GM23338 (cell line): Measurements from ENCODE around the gene C3orf49. TPM values are rescaled to one million over a fixed set of nuclear protein-coding genes. Genes with fewer than 3 reads are reported as not detected.

ENCODE experiments used
- ATAC-seq: fragments of 200-7000 bp; cut with Tn5 transposase; 3 replicates; pipeline ENCODE4 v1.9.1; 2020
- DNase-seq: peaks from one replicate; pipeline ENCODE4 v3.0.0-alpha.2; 2015; ENCODE audit warnings: low spot score
- H2AFZ ChIP-seq: fragments of 200-600 bp; sonication (generic); 2 replicates; pipeline ENCODE4 v1.8.0; 2016; ENCODE audit warnings: antibody characterized with exemption, mild to moderate bottlenecking, moderate library complexity
- H3F3A ChIP-seq: fragments of 200-600 bp; sonication (generic); replicated peaks from 2 replicates; pipeline ENCODE4 v1.8.0; 2017; ENCODE audit warnings: antibody characterized with exemption, mixed run types, low read depth
- H3K27ac ChIP-seq: fragments of 200-600 bp; sonication (generic); 2 replicates; pipeline ENCODE4 v1.6.1; 2016; ENCODE audit warnings: low read depth
- H3K27me3 ChIP-seq: fragments of 200-600 bp; sonication (generic); 2 replicates; pipeline ENCODE4 v1.8.0; 2016; ENCODE audit warnings: mild to moderate bottlenecking, mixed run types, moderate library complexity; ENCODE audit not compliant: insufficient read depth
- H3K36me3 ChIP-seq: fragments of 200-600 bp; sonication (generic); 2 replicates; pipeline ENCODE4 v1.8.0; 2016; ENCODE audit warnings: mild to moderate bottlenecking; ENCODE audit not compliant: insufficient read depth
- H3K4me1 ChIP-seq: fragments of 200-600 bp; sonication (generic); 2 replicates; pipeline ENCODE4 v1.8.0; 2016; ENCODE audit warnings: mild to moderate bottlenecking, moderate library complexity; ENCODE audit not compliant: insufficient read depth
- H3K4me2 ChIP-seq: fragments of 200-600 bp; sonication (generic); 2 replicates; pipeline ENCODE4 v1.7.1; 2017; ENCODE audit warnings: mixed run types
- H3K4me3 ChIP-seq: fragments of 200-600 bp; sonication (generic); 2 replicates; pipeline ENCODE4 v1.6.1; 2016; ENCODE audit warnings: mixed run types
- H3K79me2 ChIP-seq: fragments of 200-600 bp; sonication (generic); replicated peaks from 2 replicates; pipeline ENCODE4 v1.8.0; 2017; ENCODE audit warnings: mild to moderate bottlenecking; ENCODE audit not compliant: insufficient read depth
- H3K9me2 ChIP-seq: fragments of 200-600 bp; sonication (generic); 2 replicates; pipeline ENCODE4 v1.8.0; 2017; ENCODE audit not compliant: insufficient read depth
- H4K20me1 ChIP-seq: fragments of 200-600 bp; sonication (generic); replicated peaks from 2 replicates; pipeline ENCODE4 v1.8.0; 2017; ENCODE audit warnings: mild to moderate bottlenecking; ENCODE audit not compliant: insufficient read depth
- H3K27ac Mint-ChIP-seq: 2 replicates; pipeline ENCODE4 v1.8.0; 2020; ENCODE audit warnings: inconsistent platforms, mild to moderate bottlenecking, moderate library complexity, mixed read lengths
- H3K27me3 Mint-ChIP-seq: 3 replicates; pipeline ENCODE4 v1.8.0; 2022; ENCODE audit warnings: low read depth, mild to moderate bottlenecking, moderate library complexity, mixed read lengths, inconsistent platforms; ENCODE audit not compliant: insufficient read depth, poor library complexity
- H3K36me3 Mint-ChIP-seq: 3 replicates; pipeline ENCODE4 v1.8.0; 2021; ENCODE audit warnings: low read depth, mild to moderate bottlenecking, inconsistent platforms, moderate library complexity, mixed read lengths
- H3K4me1 Mint-ChIP-seq: 3 replicates; pipeline ENCODE4 v1.8.0; 2020; ENCODE audit warnings: mild to moderate bottlenecking, inconsistent platforms, mixed read lengths
- H3K4me3 Mint-ChIP-seq: 3 replicates; pipeline ENCODE4 v1.8.0; 2021; ENCODE audit warnings: moderate library complexity, mild to moderate bottlenecking, inconsistent platforms, mixed read lengths
- H3K9me3 Mint-ChIP-seq: 3 replicates; pipeline ENCODE4 v1.8.0; 2020; ENCODE audit warnings: moderate library complexity, mild to moderate bottlenecking, inconsistent platforms, mixed read lengths
- CREB1 ChIP-seq: fragments of 250-450 bp; sonication (Bioruptor Pico); IDR thresholded peaks from 2 replicates; pipeline ENCODE4 v1.5.0; 2020; ENCODE audit warnings: low read depth, mild to moderate bottlenecking, moderate library complexity
- EZH2phosphoT487 ChIP-seq: fragments of 200-600 bp; sonication (generic); IDR thresholded peaks from one replicate; pipeline ENCODE4 v1.8.1; 2018; ENCODE audit warnings: antibody characterized with exemption; ENCODE audit not compliant: unreplicated experiment
- NANOG ChIP-seq: IDR thresholded peaks from 2 replicates; pipeline ENCODE4 v1.6.1; 2016; ENCODE audit warnings: antibody characterized with exemption, borderline replicate concordance
- ZNF114 ChIP-seq: fragments of 250-450 bp; sonication (Bioruptor Pico); IDR thresholded peaks from 2 replicates; pipeline ENCODE4 v1.5.0; 2020; ENCODE audit warnings: mild to moderate bottlenecking, moderate library complexity
- ZNF331 ChIP-seq: fragments of 250-450 bp; sonication (Bioruptor Pico); IDR thresholded peaks from 2 replicates; pipeline ENCODE4 v1.5.0; 2020; ENCODE audit warnings: low read depth, mild to moderate bottlenecking, moderate library complexity
- polyA plus RNA-seq: library from polyadenylated mRNA; unstranded; fragments of >200 nt; fragmentation: Nextera tagmentation; extraction: Ambion mirVana; gene quantifications from 2 replicates; pipeline ENCODE4 v1.2.1, GENCODE V29; 2016
- total RNA-seq: library from RNA; depleted of rRNA; stranded (reverse); fragments of >200 nt; shearing (Covaris generic); gene quantifications from 2 replicates; pipeline ENCODE4 v1.2.3, GENCODE V29; 2014
- TF ChIP-seq, protein P1 (sequence below), 2 experiments: fragments of 200-600 bp in 1 of 2; sonication (generic) in 1 of 2; conservative IDR thresholded peaks; 2 replicates each; pipeline versions ENCODE4 v1.5.1 to v1.6.1; 2016 to 2017; ENCODE audit warnings: antibody characterized with exemption in 2 of 2, low read depth in 2 of 2, mild to moderate bottlenecking in 2 of 2, moderate library complexity in 1 of 2

C3orf49 gene
- total and polyA plus RNA-seq, 2 experiments from 2014 or later, result 0.23 TPM; not detected in 1

DNA sequence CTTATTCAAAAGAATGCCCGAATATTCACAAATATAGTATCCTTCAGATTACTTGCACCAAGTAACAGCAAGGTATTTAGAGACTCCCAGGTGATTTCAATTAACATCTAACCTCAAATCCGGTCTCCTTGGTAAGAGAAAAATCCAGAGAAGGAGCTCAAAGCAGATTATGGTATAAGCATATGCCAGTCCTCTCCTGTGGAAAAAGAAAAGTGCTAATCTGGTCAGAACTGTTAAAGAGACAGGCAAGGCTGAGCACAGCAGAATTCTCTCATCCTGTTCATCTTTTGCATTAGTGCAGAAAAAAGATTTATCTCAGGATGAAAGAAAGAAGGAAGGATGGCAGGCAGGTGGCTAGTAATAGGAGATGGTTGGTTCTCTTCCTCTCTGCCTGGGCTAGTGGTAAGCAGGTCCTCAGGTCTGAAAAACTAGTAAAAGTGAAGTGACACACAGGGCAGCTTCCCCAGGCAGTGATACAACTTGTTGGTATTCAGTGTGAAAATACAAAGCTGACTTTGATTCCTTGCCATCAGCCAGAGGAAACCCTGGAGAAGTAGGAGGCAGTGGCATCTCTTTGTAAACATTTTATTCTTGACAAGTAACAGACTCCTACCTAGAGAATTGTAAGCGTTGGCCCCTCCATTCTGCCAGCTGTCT lies 58.8 kb downstream of the C3orf49 start:
- Mint-ChIP-seq H3K4me1 (peaks cover 26% of the 10 kb centered on the region), H3K27ac (no peak overlapping the region), H3K36me3 (no peaks in the 10 kb centered on the region), H3K9me3 (no peaks in the 10 kb centered on the region), H3K4me3 (no peak overlapping the region), H3K27me3 (no peaks in the 10 kb centered on the region)
- Histone ChIP-seq H3K4me2 (peak overlapping the region; percentile 44; the same call in 1 of the 2 replicates), H3K4me1 (peaks cover 15% of the 10 kb centered on the region), H3K79me2 (peaks cover 89% of the 10 kb centered on the region), H3K36me3 (no peaks in the 10 kb centered on the region), H4K20me1 (no peaks in the 10 kb centered on the region; the same call in 1 of the 2 replicates), H3K9me2 (no peaks in the 10 kb centered on the region), H3K4me3 (no peak overlapping the region), H2AFZ (no peak overlapping the region), H3F3A (no peaks in the 10 kb centered on the region), H3K27ac (peak overlapping the region; percentile 28; the same call in 1 of the 2 replicates), H3K27me3 (no peaks in the 10 kb centered on the region)
- DNase-seq (no peak), ATAC-seq (peak; percentile 19; the same call in 2 of the 3 replicates)
- no peak for TF ChIP-seq ZNF114 (CRISPR knock-in tag)
- no peak for TF ChIP-seq EZH2phosphoT487
- no peak for TF ChIP-seq ZNF331 (CRISPR knock-in tag)
- TF ChIP-seq NANOG, result no peak

DNA sequence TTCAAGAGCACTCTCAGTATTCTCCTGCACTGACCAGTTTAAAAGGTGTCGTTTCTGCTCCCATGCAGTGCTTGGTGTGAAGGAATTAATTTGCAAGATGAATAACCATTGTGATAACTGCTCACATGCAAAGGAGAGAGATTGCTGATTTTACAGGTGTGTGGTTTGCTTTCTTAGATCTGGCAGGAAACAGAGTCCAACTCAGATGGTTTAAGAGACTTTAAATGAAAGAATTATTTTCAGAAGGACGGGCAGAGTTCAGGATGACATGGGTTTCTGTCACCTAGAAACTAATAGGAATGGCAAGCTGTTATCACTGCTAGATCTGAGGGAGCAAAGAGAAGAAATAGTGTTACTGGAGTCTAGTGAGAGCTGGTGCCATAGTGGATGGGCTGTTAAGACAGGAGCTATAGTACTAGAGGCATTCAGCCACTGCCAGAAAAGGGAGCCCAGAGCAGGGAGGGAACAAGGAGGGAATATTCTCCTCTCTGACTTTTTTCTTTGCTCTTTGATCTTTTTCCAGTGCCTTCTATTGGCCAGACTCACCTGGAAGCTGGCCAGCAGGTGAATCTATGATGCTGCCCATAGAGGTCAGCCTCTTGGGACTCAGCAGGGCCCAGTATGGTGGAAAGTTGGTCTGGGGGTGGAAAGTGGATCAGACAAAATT lies 59.4 kb downstream of the C3orf49 start:
- Histone ChIP-seq H3K9me2 (no peaks in the 10 kb centered on the region), H3K36me3 (no peaks in the 10 kb centered on the region), H2AFZ (no peak overlapping the region), H4K20me1 (no peaks in the 10 kb centered on the region; the same call in 1 of the 2 replicates), H3K79me2 (peaks cover 89% of the 10 kb centered on the region), H3K4me3 (no peak overlapping the region), H3F3A (no peaks in the 10 kb centered on the region), H3K27ac (peak overlapping the region; percentile 28; the same call in 1 of the 2 replicates), H3K4me2 (peak overlapping the region; percentile 44; the same call in 1 of the 2 replicates), H3K27me3 (no peaks in the 10 kb centered on the region), H3K4me1 (peaks cover 15% of the 10 kb centered on the region)
- Mint-ChIP-seq H3K4me3 (no peak overlapping the region), H3K4me1 (peaks cover 26% of the 10 kb centered on the region), H3K36me3 (no peaks in the 10 kb centered on the region), H3K9me3 (no peaks in the 10 kb centered on the region), H3K27me3 (no peaks in the 10 kb centered on the region), H3K27ac (no peak overlapping the region)
- no peak for TF ChIP-seq NANOG
- TF ChIP-seq EZH2phosphoT487, result no peak
- DNase-seq (peak; percentile 27), ATAC-seq (peak; percentile 57)

DNA sequence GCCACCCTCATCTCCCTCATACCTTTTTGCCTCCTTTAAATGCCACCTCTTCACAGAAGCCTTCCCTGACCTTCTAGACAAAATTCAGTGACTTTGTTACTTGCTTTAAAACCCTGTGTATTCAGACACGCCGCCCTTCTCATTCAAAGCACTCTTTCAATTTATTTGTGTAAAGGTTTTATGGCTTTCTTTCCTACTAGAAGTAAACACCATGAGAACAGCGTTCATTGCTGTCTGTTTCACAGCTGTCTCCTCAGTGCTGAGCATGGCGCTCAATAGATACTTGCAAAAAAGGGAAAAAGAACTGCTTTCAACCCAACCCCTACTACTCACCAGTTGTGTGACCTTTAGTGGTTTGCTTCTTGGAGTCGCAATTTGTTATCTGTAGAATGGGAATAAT lies 61.6 kb downstream of the C3orf49 start:
- no peaks in the 10 kb centered on the region; the same call in 1 of the 2 replicates for H4K20me1 ChIP-seq
- Mint-ChIP-seq H3K36me3 (no peaks in the 10 kb centered on the region), H3K27me3 (no peaks in the 10 kb centered on the region), H3K9me3 (no peaks in the 10 kb centered on the region), H3K4me1 (peaks cover 29% of the 10 kb centered on the region), H3K4me3 (no peak overlapping the region), H3K27ac (no peak overlapping the region)
- DNase-seq, result no peak
- H2AFZ ChIP-seq, result no peak overlapping the region
- no peak overlapping the region for H3K4me2 ChIP-seq
- ATAC-seq, result no peak
- H3F3A ChIP-seq, result no peaks in the 10 kb centered on the region
- no peak overlapping the region for H3K27ac ChIP-seq
- no peak overlapping the region for H3K4me3 ChIP-seq
- peaks cover 83% of the 10 kb centered on the region for H3K79me2 ChIP-seq
- peaks cover 18% of the 10 kb centered on the region for H3K4me1 ChIP-seq
- no peaks in the 10 kb centered on the region for H3K27me3 ChIP-seq
- H3K36me3 ChIP-seq, result no peaks in the 10 kb centered on the region
- no peaks in the 10 kb centered on the region for H3K9me2 ChIP-seq
- TF ChIP-seq EZH2phosphoT487, result no peak
- TF ChIP-seq, protein P1, sequence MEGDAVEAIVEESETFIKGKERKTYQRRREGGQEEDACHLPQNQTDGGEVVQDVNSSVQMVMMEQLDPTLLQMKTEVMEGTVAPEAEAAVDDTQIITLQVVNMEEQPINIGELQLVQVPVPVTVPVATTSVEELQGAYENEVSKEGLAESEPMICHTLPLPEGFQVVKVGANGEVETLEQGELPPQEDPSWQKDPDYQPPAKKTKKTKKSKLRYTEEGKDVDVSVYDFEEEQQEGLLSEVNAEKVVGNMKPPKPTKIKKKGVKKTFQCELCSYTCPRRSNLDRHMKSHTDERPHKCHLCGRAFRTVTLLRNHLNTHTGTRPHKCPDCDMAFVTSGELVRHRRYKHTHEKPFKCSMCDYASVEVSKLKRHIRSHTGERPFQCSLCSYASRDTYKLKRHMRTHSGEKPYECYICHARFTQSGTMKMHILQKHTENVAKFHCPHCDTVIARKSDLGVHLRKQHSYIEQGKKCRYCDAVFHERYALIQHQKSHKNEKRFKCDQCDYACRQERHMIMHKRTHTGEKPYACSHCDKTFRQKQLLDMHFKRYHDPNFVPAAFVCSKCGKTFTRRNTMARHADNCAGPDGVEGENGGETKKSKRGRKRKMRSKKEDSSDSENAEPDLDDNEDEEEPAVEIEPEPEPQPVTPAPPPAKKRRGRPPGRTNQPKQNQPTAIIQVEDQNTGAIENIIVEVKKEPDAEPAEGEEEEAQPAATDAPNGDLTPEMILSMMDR (conservative IDR thresholded peaks at IDR 0.05; ENCODE audit: low read depth in 2 of 2), result no peak
- no peak for TF ChIP-seq NANOG
- no peak for TF ChIP-seq ZNF114 (CRISPR knock-in tag)
- no peak for TF ChIP-seq CREB1 (CRISPR knock-in tag)
